ENCODE results near the gene MIEF1. TPM values are rescaled to one million over a fixed set of nuclear protein-coding genes. Genes with fewer than 3 reads are reported as not detected.

The MIEF1 gene
- total and polyA plus RNA-seq, 2 donors (not counting 1 experiment from before 2014, with no cell fraction given) = 9.8 to 37.2 TPM

GRCh38 chr22:39500101-39500500 lies 2.0 kb upstream of the MIEF1 start:
- no peak overlapping the region for H3K27ac ChIP-seq (ENCODE audit: low read length in 2 of 2)
- H3K4me1 ChIP-seq (ENCODE audit: control insufficient read depth in 2 of 2, insufficient read depth in 2 of 2, low read length in 2 of 2) = peaks cover 20 to 29% of the 10 kb centered on the region in 2 donors
- peak overlapping the region; percentile 15 for H3K27ac Mint-ChIP-seq

More at GRCh38 chr22:39500101-39500500, 2.0 kb upstream of the MIEF1 start:
- peaks cover 32% of the 10 kb centered on the region for H3K4me1 Mint-ChIP-seq
- H3K27me3 Mint-ChIP-seq = no peaks in the 10 kb centered on the region
- Histone ChIP-seq H3K9me3 (ENCODE audit: control extremely low read depth in 1 of 3, control insufficient read depth in 2 of 3, insufficient read depth in 1 of 3, low read length in 2 of 3) (no peaks in the 10 kb centered on the region), H3K9ac (ENCODE audit: low read length) (no peak overlapping the region), H3K4me3 (ENCODE audit: control extremely low read depth in 1 of 5, extremely low read depth in 1 of 5, insufficient read depth in 1 of 5, low read depth in 2 of 5, low read length in 4 of 5) (no peak overlapping the region), H4K20me1 (ENCODE audit: control insufficient read depth, insufficient read depth, low read length, poor library complexity, severe bottlenecking) (peaks cover 17% of the 10 kb centered on the region), H2AFZ (ENCODE audit: insufficient read depth, low read depth, low read length, poor library complexity, severe bottlenecking) (no peak overlapping the region), H3K36me3 (replicated peaks in 1 of 2; ENCODE audit: control extremely low read depth in 1 of 2, control insufficient read depth in 1 of 2, extremely low read depth in 1 of 2, insufficient read depth in 2 of 2, low read length in 1 of 2) (peaks cover 0 to 18% of the 10 kb centered on the region in 2 experiments), H3K4me2 (replicated peaks; ENCODE audit: low read depth, low read length, poor library complexity, severe bottlenecking) (no peak overlapping the region), H3K79me2 (ENCODE audit: control insufficient read depth, insufficient read depth, low read length) (peaks cover 21% of the 10 kb centered on the region), H3K27me3 (replicated peaks in 1 of 4; ENCODE audit: control extremely low read depth in 1 of 4, control insufficient read depth in 3 of 4, insufficient read depth in 4 of 4, low read length in 3 of 4) (no peaks in the 10 kb centered on the region)
- H3K4me3 Mint-ChIP-seq = peak overlapping the region; percentile 10
- intact Hi-C loops (cut with micrococcal nuclease) = no loop called here
- no peak for TF ChIP-seq EZH2 (IDR thresholded peaks at IDR 0.05; ENCODE audit: borderline replicate concordance, insufficient read depth, low read depth, low read length, poor library complexity, severe bottlenecking)
- TF ChIP-seq CTCF (IDR thresholded peaks at IDR 0.05) = no peak
- no peaks in the 10 kb centered on the region for H3K9me3 Mint-ChIP-seq (ENCODE audit: insufficient read depth)
- 60% methylated on average over 1 of the region's 6 CpGs for WGBS (ENCODE audit: insufficient coverage)
- CTCF ChIA-PET = interaction anchor here (2.7 to 6.0 kb wide), 2 partner anchors 16 to 29 kb away, joined by 31 to 43 read pairs; no protein-coding TSS in a partner anchor
- POLR2A ChIA-PET = no interaction called here
- ATAC-seq (ENCODE audit: low read depth) (no peak), DNase-seq (no peak)

Measured in B cell (primary cell).